GM19025 (cell line): ENCODE measurements around the gene HBP1.
"Not testable (repeated sequence)": the region's sequence is repeated elsewhere in the genome, so short reads cannot be mapped to it uniquely, and the experiment has no call there.

Source experiments
- ATAC-seq: cut with Tn5 transposase; IDR thresholded peaks from one replicate; pipeline ENCODE4 v1.9.1; 2021; ENCODE audit warnings: mild to moderate bottlenecking, low read depth, moderate library complexity; ENCODE audit not compliant: unreplicated experiment

The HBP1 gene

GRCh38 chr7:107152011-107152410 is 16.8 kb upstream of the HBP1 start:
- no peak for ATAC-seq

GRCh38 chr7:107154826-107155225 is 14.0 kb upstream of the HBP1 start:
- ATAC-seq: no peak

- not testable (repeated sequence) for ATAC-seq
These were observed 13.1 kb upstream of the HBP1 start for GRCh38 chr7:107155726-107156125.

GRCh38 chr7:107157091-107157490 is 11.7 kb upstream of the HBP1 start:
- ATAC-seq: no peak

- no peak for ATAC-seq
These were observed 10.8 kb upstream of the HBP1 start for GRCh38 chr7:107158028-107158427.

GRCh38 chr7:107160389-107160788 is 8.4 kb upstream of the HBP1 start:
- ATAC-seq: no peak

GRCh38 chr7:107161415-107161814 is 7.4 kb upstream of the HBP1 start:
- no peak for ATAC-seq

- no peak for ATAC-seq
These were observed 6.3 kb upstream of the HBP1 start for GRCh38 chr7:107162475-107162874.

GRCh38 chr7:107164092-107164491 is 4.7 kb upstream of the HBP1 start:
- ATAC-seq: no peak

GRCh38 chr7:107165341-107165740 is 3.5 kb upstream of the HBP1 start:
- ATAC-seq: no peak

GRCh38 chr7:107166736-107167426 is 1.9 kb upstream of the HBP1 start:
- ATAC-seq: no peak

- ATAC-seq: no peak
These were observed 1.1 kb upstream of the HBP1 start for GRCh38 chr7:107167483-107168232.

- ATAC-seq: peak; percentile 21
These were observed 582 bp downstream of the HBP1 start for GRCh38 chr7:107169120-107170050.

- ATAC-seq: no peak
These were observed 1.5 kb downstream of the HBP1 start for GRCh38 chr7:107170051-107170915.

- ATAC-seq: no peak
These were observed 2.7 kb downstream of the HBP1 start for GRCh38 chr7:107171496-107171895.

- ATAC-seq: no peak
These were observed 3.7 kb downstream of the HBP1 start for GRCh38 chr7:107172276-107173032.

GRCh38 chr7:107173191-107173590 is 4.4 kb downstream of the HBP1 start:
- ATAC-seq: no peak

- peak; percentile 37 for ATAC-seq
These were observed 5.0 kb downstream of the HBP1 start for GRCh38 chr7:107173691-107174406.
